ENCODE data around the gene CHAC1. TPM values are rescaled to one million over a fixed set of nuclear protein-coding genes. Genes with fewer than 3 reads are reported as not detected.

The CHAC1 gene
- polyA plus RNA-seq, 2 of the 4 experiments (the other 2 are of a cell fraction) = 4.9 to 22.2 TPM

GRCh38 chr15:40912478-40912877, 40.8 kb upstream of the CHAC1 start:
- Histone ChIP-seq H3K4me2 (no peak overlapping the region), H3K4me3 (no peak overlapping the region), H3K4me1 (peaks cover 8% of the 10 kb centered on the region; the same call in 2 of the 3 replicates), H3K9me3 (no peaks in the 10 kb centered on the region), H3K27ac (no peak overlapping the region)
- ChIA-PET CTCF (interaction anchor here (1.1 to 2.1 kb wide), 3 partner anchors 18 to 273 kb away, joined by 4 to 5 read pairs (median 4); partner anchors contain the start of gene VPS18), POLR2A (no interaction called here)
- WGBS (ENCODE audit: missing lambda C conversion rate) = 59% methylated on average over 4 of the region's 6 CpGs
- ATAC-seq (no peak), DNase-seq (ENCODE audit: low read depth in 1 of 2, low spot score in 1 of 2) (no peak), FAIRE-seq (no peak)
- TF ChIP-seq ATOH8 (CRISPR knock-in tag; IDR thresholded peaks at IDR 0.05; ENCODE audit: low read depth) (no peak), MAX (IDR thresholded peaks at IDR 0.05) (no peak), NPAS2 (CRISPR knock-in tag; IDR thresholded peaks at IDR 0.05; ENCODE audit: borderline replicate concordance) (no peak), CTCF (IDR thresholded peaks at IDR 0.05) (no peak), HOXB13 (CRISPR knock-in tag; IDR thresholded peaks at IDR 0.05; ENCODE audit: low read depth) (no peak), CBX2 (IDR thresholded peaks at IDR 0.05; ENCODE audit: borderline replicate concordance, low read depth) (no peak), RNF2 (IDR thresholded peaks at IDR 0.05; ENCODE audit: borderline replicate concordance, low read depth) (no peak), CHD4 (IDR thresholded peaks at IDR 0.05; ENCODE audit: borderline replicate concordance) (no peak), PHF8 (IDR thresholded peaks at IDR 0.05; ENCODE audit: borderline replicate concordance, low read depth) (no peak), ESRRA (IDR thresholded peaks at IDR 0.05; ENCODE audit: borderline replicate concordance, low read length) (no peak), HES2 (IDR thresholded peaks at IDR 0.05) (no peak), MAZ (IDR thresholded peaks at IDR 0.05; ENCODE audit: borderline replicate concordance, low read depth, low read length) (no peak), SREBF2 (IDR thresholded peaks at IDR 0.05) (no peak), JUNB (IDR thresholded peaks at IDR 0.05) (no peak), TP53 (CRISPR knock-in tag; IDR thresholded peaks at IDR 0.05) (no peak)

GRCh38 chr15:40914013-40914412, 39.3 kb upstream of the CHAC1 start:
- ATAC-seq = no peak
- H3K4me3 ChIP-seq = no peak overlapping the region
- no peak overlapping the region for H3K4me2 ChIP-seq
- 98% methylated on average over 7 of the region's 12 CpGs for WGBS (ENCODE audit: missing lambda C conversion rate)
- no peaks in the 10 kb centered on the region for H3K9me3 ChIP-seq
- no peak for TF ChIP-seq CHD4 (IDR thresholded peaks at IDR 0.05; ENCODE audit: borderline replicate concordance)
- TF ChIP-seq JUN (IDR thresholded peaks at IDR 0.05) = no peak
- TF ChIP-seq TFCP2L1 (CRISPR knock-in tag; IDR thresholded peaks at IDR 0.05) = no peak
- TF ChIP-seq RCOR1 (IDR thresholded peaks at IDR 0.05; ENCODE audit: low read depth, low read length) = no peak
- TF ChIP-seq HOXA7 (CRISPR knock-in tag; IDR thresholded peaks at IDR 0.05) = no peak
- no peak for TF ChIP-seq REST (IDR thresholded peaks at IDR 0.05)
- no peak for TF ChIP-seq EHF (CRISPR knock-in tag; IDR thresholded peaks at IDR 0.05)
- TF ChIP-seq CTCF (IDR thresholded peaks at IDR 0.05) = no peak
- TF ChIP-seq TP53 (CRISPR knock-in tag; IDR thresholded peaks at IDR 0.05) = no peak
- no peak for TF ChIP-seq HMGXB4 (CRISPR knock-in tag; IDR thresholded peaks at IDR 0.05; ENCODE audit: borderline replicate concordance)
- TF ChIP-seq ZC3H11A (IDR thresholded peaks at IDR 0.05) = no peak
- no peak for TF ChIP-seq GATA3 (IDR thresholded peaks at IDR 0.05; ENCODE audit: borderline replicate concordance)
- no peak overlapping the region for H3K27ac ChIP-seq
- DNase-seq (ENCODE audit: low read depth in 1 of 2, low spot score in 1 of 2) = no peak
- peaks cover 8% of the 10 kb centered on the region; the same call in 2 of the 3 replicates for H3K4me1 ChIP-seq
- ChIA-PET CTCF (interaction anchor here (1.9 to 4.2 kb wide), 2 partner anchors 9 to 28 kb away, joined by 13 to 44 read pairs; no protein-coding TSS in a partner anchor), POLR2A (no interaction called here)
- no peak for FAIRE-seq
